Thyroid gland (tissue), 4 donors: ENCODE data around the gene FAM241A. TPM values are rescaled to one million over a fixed set of nuclear protein-coding genes. Genes with fewer than 3 reads are reported as not detected.

ENCODE experiments used
- DNase-seq, 2 donors: peaks; one replicate each; pipeline ENCODE4 v3.0.0-alpha.2; 2019
- H3K27ac ChIP-seq, 3 donors: fragments of 200-600 bp; sonication (generic); 1 replicate in 2 of 3; 2 replicates in 1 of 3; pipeline ENCODE4 v1.5.1; 2016 to 2019; ENCODE audit warnings: mild to moderate bottlenecking in 1 of 3, moderate library complexity in 1 of 3
- H3K27me3 ChIP-seq: fragments of 200-600 bp; sonication (generic); one replicate; pipeline ENCODE4 v1.5.1; 2019
- H3K36me3 ChIP-seq, 2 donors: fragments of 200-600 bp; sonication (generic); one replicate each; pipeline ENCODE4 v1.5.1; 2016 to 2019
- H3K4me1 ChIP-seq, 2 donors: fragments of 200-600 bp; sonication (generic); one replicate each; pipeline ENCODE4 v1.5.1; 2017 to 2019
- H3K4me3 ChIP-seq, 3 donors: fragments of 200-600 bp; sonication (generic); replicated peaks in 1 of 3; 1 replicate in 2 of 3; 2 replicates in 1 of 3; pipeline ENCODE4 v1.5.1; 2016; ENCODE audit warnings: mild to moderate bottlenecking in 1 of 3
- H3K9me3 ChIP-seq: fragments of 200-600 bp; sonication (generic); one replicate; pipeline ENCODE4 v1.5.1; 2017
- POLR2A ChIP-seq, 2 donors: fragments of 450-650 bp; IDR thresholded peaks; one replicate each; pipeline ENCODE4 v1.6.1; 2017; ENCODE audit warnings: antibody characterized with exemption in 2 of 2, mild to moderate bottlenecking in 2 of 2, moderate library complexity in 1 of 2
- WGBS, 2 donors: methylation state at CpG; one replicate each; pipeline ENCODE4 v1.1.5; 2017; 5-methylcytosine and 5-hydroxymethylcytosine counted together
- intact Hi-C: fragments of 100-400 bp; cut with DNase I; formaldehyde crosslinking; loops from one replicate; pipeline ENCODE4 v1.15.1; 2023
- total RNA-seq, 4 donors: library from RNA; depleted of rRNA; stranded (reverse); fragments of >200 nt; gene quantifications; one replicate each; pipeline ENCODE4 v1.2.3, GENCODE V29; 2016
- TF ChIP-seq, protein P1 (sequence below), 6 experiments: fragments of 200-600 bp in 3 of 6; fragments of 450-650 bp in 3 of 6; sonication (generic) in 3 of 6; IDR thresholded peaks; one replicate each; pipeline ENCODE4 v1.5.1; 2016 to 2019; ENCODE audit warnings: antibody characterized with exemption in 6 of 6, mild to moderate bottlenecking in 2 of 6, inconsistent platforms in 1 of 6, moderate library complexity in 1 of 6

Gene FAM241A
- total RNA-seq, 4 donors from 2014 or later, result 3.4 to 9.9 (median 5.8) TPM

DNA sequence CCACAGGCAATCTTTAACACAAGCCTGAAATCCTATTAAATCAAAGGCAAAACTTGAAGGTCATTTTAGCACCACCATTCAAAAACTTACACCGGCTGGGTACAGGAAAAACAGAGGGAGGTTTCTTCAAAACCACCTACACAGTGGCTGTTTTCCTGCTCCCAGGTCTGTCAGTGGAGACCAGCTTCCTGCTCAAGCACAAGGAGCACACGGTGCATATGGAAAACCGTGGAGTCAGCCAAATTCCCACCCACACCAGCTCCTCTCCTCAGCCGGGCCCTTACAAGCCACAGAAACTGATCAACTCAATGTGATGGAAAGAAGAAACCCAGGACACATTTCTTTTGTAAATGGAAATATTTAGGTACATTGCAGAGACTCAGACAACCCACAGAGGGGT lies 14.3 kb upstream of the FAM241A start:
- Histone ChIP-seq H3K4me3 (no peak overlapping the region), H3K36me3 (no peaks in the 10 kb centered on the region), H3K27ac (no peak overlapping the region), H3K27me3 (no peaks in the 10 kb centered on the region), H3K9me3 (no peaks in the 10 kb centered on the region), H3K4me1 (no peaks in the 10 kb centered on the region)
- TF ChIP-seq, protein P1, sequence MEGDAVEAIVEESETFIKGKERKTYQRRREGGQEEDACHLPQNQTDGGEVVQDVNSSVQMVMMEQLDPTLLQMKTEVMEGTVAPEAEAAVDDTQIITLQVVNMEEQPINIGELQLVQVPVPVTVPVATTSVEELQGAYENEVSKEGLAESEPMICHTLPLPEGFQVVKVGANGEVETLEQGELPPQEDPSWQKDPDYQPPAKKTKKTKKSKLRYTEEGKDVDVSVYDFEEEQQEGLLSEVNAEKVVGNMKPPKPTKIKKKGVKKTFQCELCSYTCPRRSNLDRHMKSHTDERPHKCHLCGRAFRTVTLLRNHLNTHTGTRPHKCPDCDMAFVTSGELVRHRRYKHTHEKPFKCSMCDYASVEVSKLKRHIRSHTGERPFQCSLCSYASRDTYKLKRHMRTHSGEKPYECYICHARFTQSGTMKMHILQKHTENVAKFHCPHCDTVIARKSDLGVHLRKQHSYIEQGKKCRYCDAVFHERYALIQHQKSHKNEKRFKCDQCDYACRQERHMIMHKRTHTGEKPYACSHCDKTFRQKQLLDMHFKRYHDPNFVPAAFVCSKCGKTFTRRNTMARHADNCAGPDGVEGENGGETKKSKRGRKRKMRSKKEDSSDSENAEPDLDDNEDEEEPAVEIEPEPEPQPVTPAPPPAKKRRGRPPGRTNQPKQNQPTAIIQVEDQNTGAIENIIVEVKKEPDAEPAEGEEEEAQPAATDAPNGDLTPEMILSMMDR (IDR thresholded peaks at IDR 0.05), result no peak
- TF ChIP-seq POLR2A (IDR thresholded peaks at IDR 0.05), result no peak
- WGBS, 2 donors, result 19 to 23% methylated on average over 4 of the region's 4 CpGs
- no peak for DNase-seq
- intact Hi-C loops, result no loop called here

DNA sequence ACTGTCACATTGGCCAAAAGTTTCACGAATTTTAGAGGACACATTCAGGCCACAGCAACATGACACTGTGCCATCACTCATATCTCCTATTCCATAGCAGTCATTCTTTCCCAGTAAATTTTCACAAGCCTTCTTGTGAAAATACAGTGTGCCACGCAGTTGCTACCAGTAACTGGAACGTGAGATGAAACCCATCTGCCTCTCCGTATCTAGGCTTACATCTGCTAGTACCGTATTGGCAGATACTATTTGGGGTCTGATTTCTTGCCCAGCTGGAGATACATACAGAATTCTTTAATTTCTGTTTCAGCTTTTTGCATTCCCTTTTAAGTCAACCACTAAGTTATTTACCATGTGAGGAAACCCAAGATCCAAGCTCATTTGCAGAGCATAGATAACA lies 8.7 kb upstream of the FAM241A start:
- no peak overlapping the region for H3K4me3 ChIP-seq
- no peaks in the 10 kb centered on the region for H3K9me3 ChIP-seq
- WGBS, 2 donors, result 85 to 93% methylated on average over 5 of the region's 5 CpGs
- intact Hi-C loops, result no loop called here
- no peak overlapping the region for H3K27ac ChIP-seq
- TF ChIP-seq POLR2A (IDR thresholded peaks at IDR 0.05), result no peak
- TF ChIP-seq, protein P1 (IDR thresholded peaks at IDR 0.05), result no peak
- DNase-seq, result no peak
- no peaks in the 10 kb centered on the region for H3K4me1 ChIP-seq
- no peaks in the 10 kb centered on the region for H3K36me3 ChIP-seq
- no peaks in the 10 kb centered on the region for H3K27me3 ChIP-seq

DNA sequence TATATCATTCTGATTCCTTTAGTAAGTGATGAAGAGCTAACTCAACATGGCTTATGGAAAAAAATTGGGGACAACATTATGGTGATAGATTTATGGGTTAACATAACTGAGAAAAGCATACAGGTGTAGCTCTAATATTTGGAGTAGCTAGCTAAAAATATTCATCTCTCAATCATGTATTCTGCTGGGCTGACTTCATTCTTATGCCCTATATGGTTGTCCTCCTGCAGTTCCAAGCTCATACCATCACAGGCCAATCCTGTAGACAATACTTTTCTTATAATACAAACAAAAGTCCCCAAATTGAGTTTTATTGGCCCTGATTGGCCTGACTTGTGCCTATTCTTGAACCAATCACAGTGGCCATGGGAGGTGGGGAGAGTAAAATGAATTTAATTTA lies 6.7 kb upstream of the FAM241A start:
- H3K9me3 ChIP-seq, result no peaks in the 10 kb centered on the region
- no peak overlapping the region for H3K4me3 ChIP-seq
- H3K4me1 ChIP-seq, result no peaks in the 10 kb centered on the region
- no peaks in the 10 kb centered on the region for H3K27me3 ChIP-seq
- TF ChIP-seq, protein P1 (IDR thresholded peaks at IDR 0.05), result no peak
- H3K36me3 ChIP-seq, result no peaks in the 10 kb centered on the region
- intact Hi-C loops, result no loop called here
- no peak for DNase-seq
- no peak overlapping the region for H3K27ac ChIP-seq

DNA sequence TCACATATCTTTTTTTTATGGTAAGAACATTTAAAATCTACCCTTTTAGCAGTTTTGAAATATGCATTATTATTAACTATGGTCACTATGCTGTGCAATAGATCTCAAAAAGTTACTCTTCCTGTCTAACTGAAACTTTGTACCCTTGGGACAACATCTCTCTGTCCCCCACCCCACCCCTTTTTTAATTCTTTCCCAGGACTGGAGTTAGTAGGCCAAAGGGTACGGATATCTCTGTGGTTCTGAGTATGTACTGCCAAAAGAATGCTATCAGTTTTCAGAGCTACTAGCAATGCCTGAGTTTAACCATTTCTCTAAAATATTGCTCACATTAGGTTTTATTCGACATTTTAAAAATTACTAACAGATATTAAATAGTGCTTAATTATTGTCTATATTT lies 4.7 kb upstream of the FAM241A start:
- Histone ChIP-seq H3K27ac (no peak overlapping the region), H3K27me3 (no peaks in the 10 kb centered on the region), H3K4me1 (no peaks in the 10 kb centered on the region), H3K9me3 (no peaks in the 10 kb centered on the region), H3K36me3 (no peaks in the 10 kb centered on the region), H3K4me3 (no peak overlapping the region)
- TF ChIP-seq, protein P1 (IDR thresholded peaks at IDR 0.05), result no peak
- no peak for TF ChIP-seq POLR2A (IDR thresholded peaks at IDR 0.05)
- WGBS, 2 donors, result 71 to 84% methylated on average over 2 of the region's 2 CpGs
- intact Hi-C loops, result loop anchor here (5.0 kb wide), 1 partner anchor 97 kb away; no protein-coding TSS in a partner anchor
- no peak for DNase-seq

DNA sequence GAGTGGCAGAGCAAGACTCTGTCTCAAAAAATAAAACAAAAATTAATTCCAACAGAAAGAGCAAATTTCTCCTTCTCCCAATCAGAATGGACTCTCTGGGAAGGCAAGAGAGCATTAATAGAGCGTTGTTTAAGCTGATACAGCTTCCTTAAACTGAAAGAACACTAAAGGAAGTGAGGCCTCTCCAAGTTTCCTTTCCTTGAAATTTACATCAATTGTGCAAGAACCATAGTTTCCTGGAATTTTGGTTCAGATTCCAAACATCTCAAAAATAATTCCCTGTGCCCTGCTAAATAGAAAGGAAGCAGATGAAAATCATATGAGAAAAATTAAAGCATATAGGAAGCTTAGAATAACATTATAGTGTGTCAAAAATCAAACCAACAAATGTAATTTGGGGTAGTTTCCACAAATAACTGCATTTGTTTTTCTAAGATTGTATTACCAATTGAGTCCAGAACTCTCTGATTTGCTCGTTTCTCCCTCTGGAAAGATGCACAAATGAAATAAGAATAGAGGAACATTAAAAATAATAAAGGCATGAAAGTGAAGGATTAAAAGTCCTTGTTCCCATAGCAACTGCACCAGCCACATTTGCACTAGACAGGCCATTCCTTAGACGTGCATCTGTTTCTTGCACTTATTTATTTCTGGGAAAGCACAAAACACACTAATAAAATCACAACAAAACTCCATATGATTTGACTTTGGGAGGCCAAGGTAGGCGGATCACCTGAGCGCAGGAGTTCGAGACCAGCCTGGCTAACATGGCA lies 3.7 kb upstream of the FAM241A start:
- no peaks in the 10 kb centered on the region for H3K9me3 ChIP-seq
- WGBS, 2 donors, result 72 to 74% methylated on average over 6 of the region's 6 CpGs
- peaks cover 0 to under 1% of the 10 kb centered on the region in 2 donors for H3K4me1 ChIP-seq
- no peak overlapping the region for H3K4me3 ChIP-seq
- TF ChIP-seq POLR2A (IDR thresholded peaks at IDR 0.05), result no peak
- TF ChIP-seq, protein P1 (IDR thresholded peaks at IDR 0.05), result no peak
- no peaks in the 10 kb centered on the region for H3K36me3 ChIP-seq
- H3K27ac ChIP-seq, result peak overlapping the region in 2 of 3 donors; percentile 53 to 61
- DNase-seq, result no peak
- H3K27me3 ChIP-seq, result no peaks in the 10 kb centered on the region
- intact Hi-C loops, result loop anchor here (5.0 kb wide), 1 partner anchor 96 kb away; no protein-coding TSS in a partner anchor
